GM19372 (cell line): ENCODE data around the gene LDLRAD3.
"Not testable (repeated sequence)": the region's sequence is repeated elsewhere in the genome, so short reads cannot be mapped to it uniquely, and the experiment has no call there.

Experiments used
- ATAC-seq: cut with Tn5 transposase; IDR thresholded peaks from one replicate; pipeline ENCODE4 v1.9.1; 2021; ENCODE audit warnings: mild to moderate bottlenecking, low read depth, moderate library complexity; ENCODE audit not compliant: unreplicated experiment

Gene LDLRAD3, protein sequence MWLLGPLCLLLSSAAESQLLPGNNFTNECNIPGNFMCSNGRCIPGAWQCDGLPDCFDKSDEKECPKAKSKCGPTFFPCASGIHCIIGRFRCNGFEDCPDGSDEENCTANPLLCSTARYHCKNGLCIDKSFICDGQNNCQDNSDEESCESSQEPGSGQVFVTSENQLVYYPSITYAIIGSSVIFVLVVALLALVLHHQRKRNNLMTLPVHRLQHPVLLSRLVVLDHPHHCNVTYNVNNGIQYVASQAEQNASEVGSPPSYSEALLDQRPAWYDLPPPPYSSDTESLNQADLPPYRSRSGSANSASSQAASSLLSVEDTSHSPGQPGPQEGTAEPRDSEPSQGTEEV

DNA sequence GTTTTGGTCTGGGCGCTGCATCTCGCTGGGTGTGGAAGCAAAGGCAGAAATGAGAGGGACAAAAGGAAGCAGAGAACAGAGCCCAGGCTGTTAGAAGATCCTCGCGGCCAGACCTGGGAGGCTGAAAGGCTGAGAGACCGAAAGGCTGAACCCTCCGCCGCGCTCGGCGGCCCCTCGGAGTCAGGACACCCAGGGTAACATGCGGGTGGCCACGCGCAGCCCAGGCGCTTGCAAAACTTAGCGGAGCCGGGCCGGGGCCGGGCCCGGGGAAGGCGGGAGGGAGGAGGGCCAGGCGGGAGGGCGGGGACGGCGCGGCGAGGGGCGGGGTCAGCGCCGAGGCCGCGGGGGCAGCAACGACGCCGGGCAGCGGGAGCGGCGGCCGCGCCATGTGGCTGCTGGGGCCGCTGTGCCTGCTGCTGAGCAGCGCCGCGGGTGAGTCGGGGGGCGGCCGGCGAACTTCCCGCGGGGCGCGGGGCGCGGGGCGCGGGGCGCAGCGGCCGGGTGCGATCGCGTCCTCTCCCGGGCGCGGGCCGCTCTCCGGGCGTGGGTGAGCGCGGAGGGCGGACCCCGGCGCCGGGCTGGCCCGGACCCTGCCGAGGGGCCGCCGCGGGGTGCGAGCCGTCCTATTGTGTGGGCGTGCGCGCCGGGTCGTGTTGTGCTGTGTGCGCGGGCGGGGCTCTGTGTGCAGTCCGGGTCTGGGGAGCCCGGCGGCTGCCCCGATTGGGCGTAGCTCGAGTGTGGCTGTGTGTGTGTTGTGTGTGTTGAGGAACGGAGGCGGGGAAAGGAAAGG, at the start of gene LDLRAD3:
Gene LDLRAD3, plus strand, starts transcription at position 350 of the 790 bp plus-strand sequence. Its CDS starts 37 bp downstream, at position 387.
- ATAC-seq: peak; percentile 78

DNA sequence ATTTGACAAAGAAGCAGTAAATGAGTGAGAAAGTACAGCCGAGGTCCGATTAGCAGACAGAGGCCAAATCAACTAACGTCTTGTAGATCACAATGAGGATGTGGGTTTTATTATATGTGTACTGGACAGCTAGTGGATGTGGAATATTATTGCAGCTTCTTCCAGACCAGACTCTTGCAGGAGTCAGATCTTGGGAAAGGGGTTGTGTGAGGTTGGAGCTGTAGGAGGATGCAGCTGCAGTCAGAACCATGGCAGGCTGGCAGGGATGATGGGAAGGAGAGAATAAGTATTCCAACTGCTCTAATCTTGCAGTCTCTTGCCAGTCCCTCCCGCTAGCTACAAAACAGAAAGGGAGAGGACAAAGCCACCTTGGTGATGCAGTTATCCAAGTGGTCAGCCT, 46.8 kb upstream of the LDLRAD3 start:
- ATAC-seq: no peak

DNA sequence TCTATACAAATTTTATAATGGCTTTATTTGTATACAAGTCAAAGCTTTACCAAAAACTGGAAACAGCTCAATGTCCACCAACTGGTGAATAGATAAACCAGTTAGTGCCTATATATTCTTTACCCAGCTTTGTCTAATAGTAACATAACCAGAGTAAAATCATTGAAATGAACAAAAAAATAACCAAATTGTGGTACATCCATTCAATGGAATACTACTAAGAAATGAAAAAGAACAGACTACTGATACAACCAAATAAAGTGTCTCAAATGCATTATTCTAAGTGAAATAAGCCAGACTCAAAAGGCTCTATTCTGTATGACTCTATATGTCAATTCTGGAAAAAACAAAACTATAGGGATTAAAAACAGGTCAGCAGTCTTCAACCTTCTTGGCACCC, 40.9 kb upstream of the LDLRAD3 start:
- no peak for ATAC-seq

DNA sequence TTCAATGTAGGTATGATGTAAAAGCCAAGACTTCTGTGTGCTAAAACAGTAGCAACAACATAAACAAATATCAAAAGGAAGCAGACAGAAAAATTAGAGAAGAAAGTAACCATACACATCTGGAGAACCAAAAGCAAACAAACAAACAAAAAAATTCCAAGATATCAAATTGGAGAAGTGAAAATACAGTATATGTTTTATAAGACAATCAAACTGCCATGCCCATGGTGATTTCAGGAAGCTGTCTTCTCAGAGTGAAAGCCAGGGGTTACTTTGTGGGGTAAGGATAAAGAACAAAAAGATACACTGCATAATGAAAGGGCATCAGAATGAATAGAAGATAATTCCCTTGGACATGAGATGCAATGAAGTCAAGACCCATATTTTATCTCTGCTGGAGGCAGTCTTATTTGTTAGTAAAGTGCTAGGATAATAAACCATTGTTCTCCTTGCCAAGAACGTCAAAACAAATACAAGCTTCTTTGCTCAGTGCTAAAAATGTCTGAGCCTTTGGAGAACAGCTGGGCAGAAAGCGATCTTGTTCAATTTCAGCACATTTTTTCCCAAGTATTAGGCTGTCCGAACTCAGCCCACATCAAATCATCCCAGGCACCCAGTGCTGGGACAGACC, 38.1 kb upstream of the LDLRAD3 start:
- no peak for ATAC-seq

DNA sequence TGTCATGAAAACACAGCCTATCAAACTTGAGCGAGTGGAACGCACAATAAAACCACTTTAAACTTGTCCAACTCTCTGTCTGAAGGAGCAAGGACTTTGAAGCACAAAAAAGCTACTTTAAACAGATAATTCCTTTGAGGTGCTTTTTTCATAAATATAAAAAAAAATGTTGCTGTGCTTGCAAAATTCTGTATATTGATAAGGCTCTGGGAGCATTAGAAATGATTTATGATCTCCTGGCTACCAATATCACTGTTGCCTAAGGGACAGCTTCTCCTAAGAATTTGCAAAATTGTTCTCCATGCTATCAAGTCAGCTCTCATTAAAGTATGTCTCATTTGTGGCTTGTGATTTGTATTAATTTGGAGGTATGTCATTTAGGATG, 37.6 kb upstream of the LDLRAD3 start:
- no peak for ATAC-seq

DNA sequence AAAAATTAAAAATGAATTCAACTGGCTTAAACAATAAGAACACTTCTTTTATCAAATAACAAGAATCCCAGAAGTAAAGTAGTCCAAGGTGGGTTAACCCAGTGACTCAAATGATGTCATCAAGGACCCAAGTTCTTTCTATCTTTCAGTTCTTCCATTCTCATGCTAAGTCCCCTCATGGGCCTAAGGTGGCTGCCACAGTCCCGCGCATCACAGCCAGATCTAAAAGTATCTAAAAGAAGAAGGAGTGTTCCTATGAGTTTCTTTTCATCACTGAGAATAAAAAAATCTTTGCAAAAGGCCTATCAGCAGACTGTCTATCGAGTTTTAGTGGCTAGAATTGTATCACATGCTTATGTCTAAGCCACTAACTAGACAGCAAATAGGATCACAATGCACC, 37.2 kb upstream of the LDLRAD3 start:
- ATAC-seq: no peak

DNA sequence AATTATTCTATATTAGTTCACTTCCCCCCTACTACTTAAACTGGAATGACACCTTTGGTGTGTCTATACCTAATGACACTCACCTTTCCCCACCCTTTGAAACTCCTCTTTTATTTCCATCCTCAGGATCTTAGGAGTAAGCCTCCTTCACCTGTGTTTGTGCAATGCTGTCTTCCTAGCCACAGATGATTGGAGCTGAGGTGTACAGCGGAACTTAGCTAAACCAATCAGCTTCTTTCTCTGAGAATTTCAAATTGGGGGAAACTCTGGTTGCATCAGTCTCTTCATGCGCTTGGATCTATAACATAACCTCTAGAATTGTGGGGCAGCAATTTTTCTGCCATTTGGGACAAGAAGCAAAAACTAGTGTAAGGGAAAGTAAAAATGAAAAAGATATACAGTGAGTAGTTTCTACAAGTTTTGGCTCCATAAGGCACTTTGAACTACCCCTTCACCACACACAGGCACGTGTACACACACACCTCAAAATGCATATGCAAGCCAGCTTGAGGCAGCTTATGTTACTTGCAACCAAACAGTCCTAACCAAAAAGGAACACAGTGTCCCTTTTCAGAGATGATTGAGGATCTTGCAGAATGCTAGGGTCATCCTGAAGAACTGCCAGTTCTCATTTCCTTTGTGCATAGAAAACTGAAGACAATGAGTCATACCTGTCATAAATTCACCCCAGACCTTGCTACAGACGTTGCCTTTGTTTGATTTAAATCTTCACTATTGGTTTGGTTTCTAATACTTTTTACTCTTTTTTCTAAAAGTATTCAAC, 36.0 kb upstream of the LDLRAD3 start:
- no peak for ATAC-seq

DNA sequence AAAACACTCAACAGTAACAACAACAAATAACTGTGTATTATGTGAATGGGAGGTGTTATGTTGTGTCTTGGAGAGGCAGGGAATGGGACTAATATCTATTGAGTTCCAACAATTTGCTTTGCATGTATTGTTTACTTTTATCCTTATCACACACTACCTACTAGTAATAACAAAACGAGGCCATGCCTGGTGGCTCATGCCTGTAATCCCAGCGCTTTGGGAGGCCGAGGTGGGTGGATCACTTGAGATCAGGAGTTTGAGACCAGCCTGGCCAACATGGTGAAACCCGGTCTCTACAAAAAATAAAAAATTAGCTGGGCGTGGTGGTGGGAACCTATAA, 35.5 kb upstream of the LDLRAD3 start:
- ATAC-seq: not testable (repeated sequence)

DNA sequence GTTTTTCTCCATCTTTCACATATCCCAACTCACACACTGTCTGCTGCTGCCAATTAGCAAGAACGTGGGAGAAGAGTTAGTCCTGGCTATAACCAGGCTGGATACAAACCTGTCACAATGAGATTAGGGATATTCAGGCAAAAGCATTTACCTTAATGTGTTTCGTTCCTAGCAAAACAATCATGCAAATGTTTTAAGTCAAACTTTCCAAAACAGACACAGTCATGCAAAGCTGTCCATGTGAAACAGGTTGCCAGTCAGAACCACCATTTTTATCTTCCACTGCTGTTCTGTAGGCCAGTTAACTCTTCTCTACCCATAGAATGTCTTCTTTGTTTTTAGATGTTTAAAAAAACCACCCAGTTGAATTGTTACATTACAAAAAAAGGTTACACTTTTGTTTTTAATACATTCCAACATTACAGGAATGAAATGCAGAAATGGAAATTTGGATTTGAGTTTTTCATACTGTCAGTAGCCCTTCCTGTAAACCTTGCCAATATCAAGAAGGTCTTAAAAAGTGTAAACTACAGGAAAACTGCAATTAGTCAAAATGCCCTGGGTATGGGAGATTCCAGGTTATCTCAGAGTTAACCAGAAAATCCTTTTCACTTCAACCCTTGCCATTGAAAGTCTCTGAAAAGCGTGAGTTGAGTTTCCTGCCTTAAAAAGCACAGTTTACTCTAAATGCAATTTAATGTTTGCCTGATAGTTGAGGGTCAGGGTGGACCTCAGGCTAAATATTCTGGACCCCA, 34.2 kb upstream of the LDLRAD3 start:
- no peak for ATAC-seq

DNA sequence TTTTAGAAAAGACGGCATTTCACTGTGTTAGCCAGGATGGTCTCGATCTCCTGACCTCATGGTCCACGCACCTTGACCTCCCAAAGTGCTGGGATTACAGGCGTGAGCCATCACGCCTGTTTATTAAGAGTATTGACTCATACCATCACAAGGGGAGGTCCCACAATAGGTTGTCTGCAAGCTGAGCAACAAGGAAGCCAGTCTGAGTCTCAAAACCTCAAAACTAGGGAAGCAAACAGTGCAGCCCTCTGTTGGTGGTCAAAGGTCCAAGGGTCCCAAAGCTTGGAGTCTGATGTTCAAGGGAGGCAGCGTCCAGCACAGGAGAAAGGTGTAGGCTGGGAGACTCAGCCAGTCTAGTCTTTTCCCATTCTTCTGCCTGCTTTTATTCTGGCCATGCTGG, 32.8 kb upstream of the LDLRAD3 start:
- ATAC-seq: no peak

DNA sequence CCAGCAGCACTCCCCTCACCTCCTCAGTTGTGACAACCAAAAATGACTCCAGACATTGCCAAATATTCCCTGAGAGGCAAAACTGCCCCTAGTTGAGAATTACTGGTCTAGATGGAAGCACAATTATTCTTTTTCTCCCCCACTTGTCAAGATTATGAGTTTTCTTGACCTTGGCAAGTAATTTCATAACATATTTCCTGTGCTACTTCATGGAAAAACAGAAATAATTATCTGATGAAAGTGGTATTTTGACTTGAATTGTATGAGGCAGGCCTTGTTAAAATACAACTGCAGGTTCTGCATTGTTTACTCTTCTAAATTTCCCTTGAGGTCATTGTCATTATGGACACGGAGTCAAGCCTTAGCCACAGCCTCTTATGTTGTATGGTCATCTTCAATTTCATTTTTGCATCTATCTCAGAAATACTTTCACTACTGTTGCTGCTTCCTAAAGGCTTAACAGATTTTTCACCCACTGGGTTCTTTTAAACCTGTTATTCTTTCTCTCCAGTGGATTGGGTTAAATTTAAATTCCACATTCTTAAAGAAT, 32.2 kb upstream of the LDLRAD3 start:
- ATAC-seq: no peak

DNA sequence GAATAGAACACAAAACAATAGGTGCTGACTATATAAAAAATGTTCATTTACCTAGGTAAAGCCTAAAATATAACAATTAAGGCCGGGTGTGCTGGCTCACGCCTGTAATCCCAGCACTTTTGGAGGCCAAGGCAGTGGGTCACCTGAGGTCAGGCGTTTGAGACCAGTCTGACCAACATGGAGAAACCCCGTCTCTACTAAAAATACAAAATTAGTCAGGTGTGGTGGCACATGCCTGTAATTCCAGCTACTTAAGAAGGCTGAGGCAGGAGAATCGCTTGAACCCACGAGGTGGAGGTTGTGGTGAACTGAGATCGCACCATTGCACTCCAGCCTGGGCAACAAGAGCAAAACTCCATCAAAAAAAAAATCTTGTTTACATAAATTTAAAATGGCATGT, 31.4 kb upstream of the LDLRAD3 start:
- not testable (repeated sequence) for ATAC-seq

DNA sequence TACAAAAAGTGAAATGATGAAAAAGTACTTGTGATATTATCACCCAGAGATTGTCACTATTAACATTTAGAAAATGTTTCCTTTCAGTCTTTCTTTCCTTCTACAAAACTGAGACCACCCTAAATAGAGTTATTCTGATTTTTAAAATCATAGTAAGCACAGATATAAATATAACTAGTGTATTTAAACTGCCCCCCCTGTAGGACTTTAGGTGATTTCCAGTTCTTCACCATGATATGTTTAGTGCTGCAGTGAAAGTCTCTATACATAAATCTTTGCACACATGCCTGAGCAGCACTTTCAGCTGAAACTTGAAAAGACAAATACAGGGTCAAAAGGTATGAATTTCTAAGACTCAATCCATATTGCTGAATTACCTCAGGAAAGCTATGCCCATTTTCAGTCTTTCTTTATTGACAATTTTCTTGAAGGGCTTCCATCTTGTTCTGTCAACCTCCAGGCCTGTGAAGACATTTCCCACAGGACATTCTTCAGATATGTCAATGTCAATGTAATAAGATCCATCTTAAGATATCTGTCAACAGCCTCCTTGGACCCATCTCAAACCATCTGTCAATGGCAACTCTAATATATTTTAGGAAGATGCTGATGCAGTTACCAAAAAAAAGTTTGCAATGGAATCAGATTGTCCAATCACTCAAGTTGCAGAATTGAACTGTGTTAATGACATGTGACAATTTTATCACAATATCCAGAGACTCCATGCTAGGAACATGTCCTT, 30.8 kb upstream of the LDLRAD3 start:
- ATAC-seq: no peak

DNA sequence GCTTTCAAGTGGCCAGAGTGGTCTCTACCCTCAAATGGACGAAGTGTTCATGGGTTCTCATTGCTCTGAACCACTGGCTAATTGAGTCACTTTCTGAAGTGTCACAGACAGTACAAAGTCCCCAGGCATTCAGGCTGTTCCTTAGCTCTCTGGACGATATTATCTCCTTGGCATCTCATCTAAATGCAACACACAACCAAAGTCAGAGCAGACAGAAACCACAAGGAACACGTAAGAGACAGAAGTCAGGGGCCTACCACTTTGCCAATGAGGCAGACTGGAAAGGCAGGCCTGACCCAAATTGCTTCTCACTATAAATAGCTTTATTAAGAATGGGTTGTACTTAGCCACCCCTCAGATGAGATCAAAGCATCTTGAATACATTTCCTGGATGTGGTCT, 29.0 kb upstream of the LDLRAD3 start:
- no peak for ATAC-seq

DNA sequence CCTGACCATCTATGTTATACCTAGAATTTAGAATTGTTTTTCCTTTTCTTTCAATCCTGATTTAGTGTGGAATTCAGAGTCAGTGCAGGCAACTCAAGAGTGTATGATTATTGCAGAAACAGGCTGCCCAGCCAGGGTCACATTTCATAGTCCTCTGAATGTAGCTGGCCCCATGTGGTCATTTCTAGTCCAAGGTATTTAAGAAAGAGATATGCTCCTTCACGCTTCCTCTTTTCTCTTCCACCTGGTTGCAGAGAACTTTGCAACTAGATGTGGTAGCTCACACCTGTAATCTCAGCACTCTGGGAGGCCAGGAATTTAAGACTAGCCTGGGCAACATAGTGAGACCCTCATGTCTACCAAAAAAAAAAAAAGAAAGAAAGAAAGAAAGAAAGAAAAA, 27.6 kb upstream of the LDLRAD3 start:
- no peak for ATAC-seq

DNA sequence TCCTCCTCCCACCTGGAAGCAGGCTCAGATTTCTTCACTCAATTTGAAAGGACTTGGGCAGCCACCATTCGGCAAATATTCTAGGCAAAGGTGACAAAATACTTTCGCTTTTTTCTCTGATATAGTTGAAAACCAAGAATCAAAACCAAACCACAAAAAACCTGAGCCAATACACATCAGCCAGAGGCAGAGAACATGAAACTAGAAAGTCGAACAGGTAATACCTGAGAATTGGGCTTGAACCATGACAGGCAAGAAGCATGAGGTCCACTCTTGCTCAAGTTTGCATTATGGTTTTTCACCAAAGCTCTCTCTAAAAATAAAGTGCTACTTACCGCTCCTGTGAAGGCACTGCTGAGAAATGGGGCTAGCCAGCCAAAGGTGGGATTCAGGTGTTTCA, 26.2 kb upstream of the LDLRAD3 start:
- no peak for ATAC-seq

DNA sequence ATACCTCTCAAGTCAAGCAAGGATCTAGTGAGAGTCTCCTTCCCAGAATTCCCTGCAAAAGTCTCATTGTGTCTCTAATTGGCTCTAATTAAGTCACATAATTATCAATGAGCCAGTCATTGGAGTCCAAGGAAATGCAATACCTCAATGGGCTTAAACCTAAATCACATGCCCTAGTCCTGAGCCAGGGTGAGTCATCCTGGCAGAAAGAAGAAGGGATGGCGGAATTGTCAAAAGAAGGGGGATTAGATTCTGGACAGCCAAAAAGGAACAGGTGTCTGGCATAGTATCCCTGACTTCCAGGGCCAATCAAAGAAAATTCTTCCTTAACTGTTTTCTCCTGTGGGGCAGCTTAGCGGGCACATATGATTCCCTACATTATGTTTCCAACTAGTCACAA, 25.1 kb upstream of the LDLRAD3 start:
- ATAC-seq: no peak

DNA sequence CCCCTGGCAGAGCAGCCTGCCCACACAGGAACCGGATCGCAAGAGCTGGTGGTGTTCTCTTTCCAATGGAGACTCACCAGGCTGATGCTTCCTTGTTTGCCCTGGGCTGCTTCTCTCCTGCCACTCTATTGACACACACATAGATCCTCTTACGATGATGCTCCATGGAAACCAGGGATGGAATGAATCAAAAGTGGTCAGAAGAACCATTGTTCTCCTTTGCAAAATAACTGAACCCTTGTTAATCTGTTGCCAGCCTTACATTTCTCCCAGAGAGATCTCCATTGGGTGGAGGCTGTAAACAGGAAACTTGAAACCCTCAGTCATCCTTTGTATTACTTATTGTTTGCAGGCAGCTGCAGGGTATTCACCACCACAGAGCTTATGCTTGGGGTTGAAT, 24.6 kb upstream of the LDLRAD3 start:
- no peak for ATAC-seq

DNA sequence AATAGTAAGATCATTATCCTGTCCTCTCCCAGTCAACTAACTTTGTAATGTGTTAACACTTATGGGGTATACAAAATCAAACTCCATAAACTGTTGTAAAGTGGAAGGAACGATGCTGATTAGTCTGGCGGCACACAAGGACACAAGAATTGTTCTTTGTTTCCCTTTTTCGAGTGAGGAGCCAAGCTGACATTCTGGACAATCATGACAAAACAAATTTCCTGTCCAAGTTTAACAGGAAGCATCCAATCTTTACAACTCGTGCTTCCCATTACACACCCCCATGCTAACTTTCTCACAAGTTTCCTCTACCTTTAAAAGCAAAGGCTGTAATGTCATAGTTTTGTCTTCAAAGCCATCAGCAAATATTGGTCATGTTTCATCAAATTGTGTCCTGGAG, 20.4 kb upstream of the LDLRAD3 start:
- no peak for ATAC-seq
